Heart left ventricle (tissue), 16 donors: ENCODE measurements around the gene COX6A2. TPM values are rescaled to one million over a fixed set of nuclear protein-coding genes. Genes with fewer than 3 reads are reported as not detected.
A peak's percentile ranks its signal among the peaks of the same experiment; 100 is the strongest.

Source experiments
- ATAC-seq, 4 donors: fragments of 200-7000 bp; cut with Tn5 transposase; one replicate each; pipeline ENCODE4 v1.9.1; 2020 to 2022; ENCODE audit warnings: moderate library complexity in 4 of 4, mild to moderate bottlenecking in 3 of 4, moderate number of reproducible peaks in 1 of 4
- DNase-seq, 5 donors: peaks; one replicate each; pipeline ENCODE4 v3.0.0-alpha.2; 2020
- H3K27ac ChIP-seq, 12 donors: fragments of 200-600 bp; sonication (generic) in 4 of 12; one replicate each; pipeline versions ENCODE4 v1.5.0 to v1.8.0; 2016 to 2022; ENCODE audit warnings: mild to moderate bottlenecking in 2 of 12
- H3K27me3 ChIP-seq, 9 donors: fragments of 200-600 bp; sonication (generic) in 2 of 9; one replicate each; pipeline versions ENCODE4 v1.5.1 to v1.8.0; 2016 to 2022; ENCODE audit warnings: mild to moderate bottlenecking in 3 of 9
- H3K36me3 ChIP-seq, 9 donors: fragments of 200-600 bp; sonication (generic) in 2 of 9; one replicate each; pipeline versions ENCODE4 v1.5.0 to v1.8.0; 2018 to 2022; ENCODE audit warnings: mild to moderate bottlenecking in 2 of 9
- H3K4me1 ChIP-seq, 12 donors: fragments of 200-600 bp; sonication (generic) in 4 of 12; one replicate each; pipeline versions ENCODE4 v1.5.0 to v1.8.0; 2016 to 2022; ENCODE audit warnings: mild to moderate bottlenecking in 3 of 12
- H3K4me3 ChIP-seq, 12 donors: fragments of 200-600 bp; sonication (generic) in 4 of 12; one replicate each; pipeline versions ENCODE4 v1.5.0 to v1.8.0; 2017 to 2022; ENCODE audit warnings: mild to moderate bottlenecking in 9 of 12, moderate library complexity in 4 of 12
- H3K9me3 ChIP-seq, 12 donors: fragments of 200-600 bp; sonication (generic) in 4 of 12; one replicate each; pipeline versions ENCODE4 v1.5.0 to v1.8.0; 2016 to 2022; ENCODE audit warnings: mild to moderate bottlenecking in 1 of 12
- CTCF ChIP-seq, 12 donors: fragments of 200-600 bp; sonication (generic) in 4 of 12; IDR thresholded peaks; one replicate each; pipeline versions ENCODE4 v1.5.0 to v1.8.0; 2018 to 2022; ENCODE audit warnings: antibody characterized with exemption in 12 of 12, mild to moderate bottlenecking in 5 of 12
- POLR2A ChIP-seq, 2 donors: fragments of 450-650 bp; IDR thresholded peaks; one replicate each; pipeline ENCODE4 v1.6.1; 2017; ENCODE audit warnings: antibody characterized with exemption in 2 of 2, mild to moderate bottlenecking in 2 of 2, moderate library complexity in 2 of 2
- WGBS, 4 donors: extraction: QIAGEN DNeasy Blood & Tissue Kit in 2 of 4; methylation state at CpG; one replicate each; pipeline versions ENCODE4 v1.1.5 to v1.1.7; 2013 to 2018; 5-methylcytosine and 5-hydroxymethylcytosine counted together
- intact Hi-C, 10 donors: fragments of 100-400 bp; cut with DNase I; formaldehyde crosslinking; loops; one replicate each; pipeline versions ENCODE4 v1.11.1 to v1.14.2; 2022
- polyA plus RNA-seq, 2 donors: library from polyadenylated mRNA; stranded (reverse); fragments of 200-250 nt; gene quantifications; one replicate each; pipeline ENCODE4 v1.2.3, GENCODE V29; 2013
- total RNA-seq, 9 donors: library from RNA; depleted of rRNA in 2 of 9; stranded (reverse); fragments of >200 nt in 2 of 9; fragmentation: NEBNext Ultra II Directional in 3 of 9; extraction: Animal tissue kit (Norgen Biotek cat#: 25700) in 3 of 9; gene quantifications; one replicate each; pipeline versions ENCODE4 v1.1.0 to v1.2.4, GENCODE V29; 2016 to 2023
- donor health status: ischemic (EF 13 %, LVEDD 7.1; RV severe dilation, severe dysfunction).
- donor health status: healthy with polysubstance abuse.
- donor health status: DM: no; HTN: yes; CAD: no.
- donor health status: DM: no; HTN: no; CAD: no.
- donor health status: ischemic (EF 25% LVEDD 6.9; RV normal size, moderate dysfunction).
- donor health status: ischemic (EF 25% LVEDD 5.7; RV mildly dilated, moderate dysfunction).
- donor health status: healthy.
- donor health status: DM: yes; HTN: yes; CAD: no.
- donor health status: ischemic (EF 35%, LVEDD 5.7; RV mildly dilated, moderate dysfunction).
- donor health status: nonischemic (EF 11% LVEDD 7.7; RV severe dilation, severe dysfunction).
- donor health status: DM: yes; HTN: yes; CAD: no.
- donor health status: PGD.
- donor health status: ischemic (EF 29% LVEDD 5.4; RV normal size, mild dysfunction).
- donor health status: nonischemic (EF 23%, LVEDD 6.1; RV moderate dilation, normal function).

Gene COX6A2
- total and polyA plus RNA-seq, 11 donors, result 393 to 10,029 (median 1,151) TPM

GRCh38 chr16:31466381-31466841 is 38.3 kb upstream of the COX6A2 start:
- WGBS, 4 donors, result 88 to 96% (median 94%) methylated on average over 17 to 18 of the region's 18 CpGs
- no peaks in the 10 kb centered on the region for H3K9me3 ChIP-seq
- TF ChIP-seq POLR2A (IDR thresholded peaks at IDR 0.05), result no peak
- TF ChIP-seq CTCF (IDR thresholded peaks at IDR 0.05), result no peak
- H3K27me3 ChIP-seq, result no peaks in the 10 kb centered on the region
- peak overlapping the region in 4 of 12 donors; percentile 29 to 64 (median 39) for H3K27ac ChIP-seq
- peaks cover 0 to 55% (median 47%) of the 10 kb centered on the region in 9 donors for H3K36me3 ChIP-seq
- peak in 1 of 5 donors; percentile 26 for DNase-seq
- intact Hi-C loops, result loop anchor here in 1 of 10 donors (10.0 kb wide), 1 partner anchor 248 kb away; a partner anchor contains a TSS
- no peak overlapping the region for H3K4me3 ChIP-seq
- peaks cover 0 to 12% (median 5%) of the 10 kb centered on the region in 12 donors for H3K4me1 ChIP-seq
- ATAC-seq, result no peak

GRCh38 chr16:31465788-31466370 is 37.7 kb upstream of the COX6A2 start:
- H3K36me3 ChIP-seq, result peaks cover 0 to 55% (median 47%) of the 10 kb centered on the region in 9 donors
- H3K4me3 ChIP-seq, result no peak overlapping the region
- H3K4me1 ChIP-seq, result peaks cover 0 to 9% (median under 1%) of the 10 kb centered on the region in 12 donors
- H3K9me3 ChIP-seq, result no peaks in the 10 kb centered on the region
- no peak for TF ChIP-seq POLR2A (IDR thresholded peaks at IDR 0.05)
- no peak for TF ChIP-seq CTCF (IDR thresholded peaks at IDR 0.05)
- intact Hi-C loops, result loop anchor here in 1 of 10 donors (10.0 kb wide), 1 partner anchor 249 kb away; a partner anchor contains a TSS
- ATAC-seq, result no peak
- WGBS, 4 donors, result 91 to 95% (median 91%) methylated on average over 15 to 20 of the region's 20 CpGs
- no peak for DNase-seq
- H3K27me3 ChIP-seq, result no peaks in the 10 kb centered on the region
- no peak overlapping the region for H3K27ac ChIP-seq

- Histone ChIP-seq H3K27ac (no peak overlapping the region), H3K4me1 (peaks cover 0 to 12% (median 9%) of the 10 kb centered on the region in 12 donors), H3K36me3 (peaks cover 0 to 55% (median 47%) of the 10 kb centered on the region in 9 donors), H3K9me3 (no peaks in the 10 kb centered on the region), H3K27me3 (no peaks in the 10 kb centered on the region), H3K4me3 (no peak overlapping the region)
- intact Hi-C loops, result loop anchor here in 2 of 10 donors (5.0 to 10.0 kb wide), 2 partner anchors 37 to 250 kb away; a partner anchor contains a TSS
- no peak for ATAC-seq
- 91 to 96% (median 95%) methylated on average over 11 to 17 of the region's 17 CpGs for WGBS, 4 donors
- DNase-seq, result peak in 1 of 5 donors; percentile 8
- TF ChIP-seq CTCF (IDR thresholded peaks at IDR 0.05), result no peak
- TF ChIP-seq POLR2A (IDR thresholded peaks at IDR 0.05), result no peak
Measured at GRCh38 chr16:31464781-31465260, 36.7 kb upstream of the COX6A2 start.

- Histone ChIP-seq H3K9me3 (no peaks in the 10 kb centered on the region), H3K27me3 (no peaks in the 10 kb centered on the region), H3K36me3 (peaks cover 0 to 55% (median 47%) of the 10 kb centered on the region in 9 donors), H3K27ac (no peak overlapping the region), H3K4me3 (no peak overlapping the region), H3K4me1 (peaks cover 0 to 13% (median 9%) of the 10 kb centered on the region in 12 donors)
- ATAC-seq (no peak), DNase-seq (no peak)
- 95 to 97% (median 96%) methylated on average over 21 to 36 of the region's 36 CpGs for WGBS, 4 donors
- intact Hi-C loops, result loop anchor here in 2 of 10 donors (5.0 to 10.0 kb wide), 2 partner anchors 38 to 250 kb away; a partner anchor contains a TSS
- no peak for TF ChIP-seq POLR2A (IDR thresholded peaks at IDR 0.05)
- no peak for TF ChIP-seq CTCF (IDR thresholded peaks at IDR 0.05)
Measured at GRCh38 chr16:31464348-31464769, 36.2 kb upstream of the COX6A2 start.
